Fibroblast of skin of left quadriceps (primary cell): ENCODE results near the gene DTYMK.

Source experiments
- DNase-seq, 2 experiments: peaks; one replicate each; pipeline ENCODE4 v3.0.0-alpha.2; 2013; ENCODE audit warnings: low read depth in 2 of 2

DTYMK gene

DNA sequence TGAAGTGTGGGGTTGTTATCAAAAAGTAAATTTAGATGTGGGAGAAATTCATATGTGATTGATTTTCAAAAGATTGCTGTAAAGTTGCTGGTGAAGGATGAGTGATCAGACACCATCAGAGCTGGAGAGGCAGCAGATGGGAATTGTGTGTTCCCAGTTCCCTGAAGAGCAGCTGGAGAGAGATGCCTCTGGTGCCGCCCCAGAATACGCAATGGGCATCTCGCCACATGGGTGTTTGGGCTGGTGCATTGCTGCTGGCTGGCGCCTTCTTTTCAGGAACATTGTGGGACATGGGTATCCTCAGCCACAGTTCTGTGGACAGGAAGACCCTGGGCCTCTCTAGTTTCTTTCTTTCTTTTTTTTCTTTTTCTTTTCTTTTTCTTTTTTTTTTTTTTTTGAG lies 37.2 kb downstream of the DTYMK start:
- no peak for DNase-seq

DNA sequence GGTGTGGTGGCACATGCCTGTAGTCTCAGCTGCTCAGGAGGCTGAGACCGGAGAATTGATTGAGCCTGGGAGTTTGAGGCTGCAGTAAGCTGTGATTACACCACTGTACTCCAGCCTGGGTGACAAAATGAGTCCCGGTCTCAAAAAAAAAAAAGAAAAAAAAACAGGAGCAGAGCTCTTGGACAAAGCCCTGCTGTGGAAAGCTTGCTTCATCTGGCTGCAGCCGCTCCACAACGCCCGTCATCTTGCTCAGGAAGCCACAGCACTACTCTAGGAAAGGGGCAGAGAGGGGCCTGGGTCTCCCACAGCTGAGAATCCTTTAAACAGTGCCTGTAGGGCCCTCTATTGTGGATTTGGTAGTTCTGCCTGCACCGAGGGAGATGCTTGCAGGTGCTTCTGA lies 38.2 kb downstream of the DTYMK start:
- DNase-seq: no peak

DNA sequence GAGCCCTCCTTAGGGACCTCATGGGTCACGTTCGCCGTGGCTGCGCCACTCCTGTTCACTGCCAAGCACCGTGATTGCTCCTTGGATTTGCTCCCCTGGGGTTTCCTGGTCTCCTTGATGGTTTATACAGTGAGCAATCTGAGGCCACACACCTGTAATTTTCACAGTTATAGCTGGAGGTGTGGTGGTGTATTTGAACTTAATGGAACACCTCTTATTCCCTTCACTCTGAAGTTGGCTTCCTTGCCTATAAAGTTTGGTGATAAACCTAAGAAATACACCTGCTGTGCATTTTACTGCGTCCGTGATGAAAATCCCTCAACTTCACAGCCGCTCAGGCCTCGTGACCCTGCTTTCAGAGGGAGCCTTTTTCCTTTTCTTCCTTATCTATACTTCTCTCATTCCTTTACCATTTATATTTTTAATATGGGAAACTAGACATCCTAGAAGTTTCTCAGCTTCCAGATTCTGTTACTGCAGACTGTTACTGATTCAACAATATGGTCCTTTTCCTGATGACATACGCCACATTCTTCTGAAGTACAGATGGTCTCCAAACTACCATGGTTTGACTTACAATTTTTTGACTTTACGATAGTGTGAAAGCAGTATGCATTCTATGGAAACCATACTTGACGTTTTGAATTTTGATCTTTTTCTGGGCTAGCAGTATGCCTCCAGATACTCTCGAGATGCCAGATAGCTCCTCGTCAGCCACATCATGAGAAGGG lies 40.5 kb downstream of the DTYMK start:
- no peak for DNase-seq

DNA sequence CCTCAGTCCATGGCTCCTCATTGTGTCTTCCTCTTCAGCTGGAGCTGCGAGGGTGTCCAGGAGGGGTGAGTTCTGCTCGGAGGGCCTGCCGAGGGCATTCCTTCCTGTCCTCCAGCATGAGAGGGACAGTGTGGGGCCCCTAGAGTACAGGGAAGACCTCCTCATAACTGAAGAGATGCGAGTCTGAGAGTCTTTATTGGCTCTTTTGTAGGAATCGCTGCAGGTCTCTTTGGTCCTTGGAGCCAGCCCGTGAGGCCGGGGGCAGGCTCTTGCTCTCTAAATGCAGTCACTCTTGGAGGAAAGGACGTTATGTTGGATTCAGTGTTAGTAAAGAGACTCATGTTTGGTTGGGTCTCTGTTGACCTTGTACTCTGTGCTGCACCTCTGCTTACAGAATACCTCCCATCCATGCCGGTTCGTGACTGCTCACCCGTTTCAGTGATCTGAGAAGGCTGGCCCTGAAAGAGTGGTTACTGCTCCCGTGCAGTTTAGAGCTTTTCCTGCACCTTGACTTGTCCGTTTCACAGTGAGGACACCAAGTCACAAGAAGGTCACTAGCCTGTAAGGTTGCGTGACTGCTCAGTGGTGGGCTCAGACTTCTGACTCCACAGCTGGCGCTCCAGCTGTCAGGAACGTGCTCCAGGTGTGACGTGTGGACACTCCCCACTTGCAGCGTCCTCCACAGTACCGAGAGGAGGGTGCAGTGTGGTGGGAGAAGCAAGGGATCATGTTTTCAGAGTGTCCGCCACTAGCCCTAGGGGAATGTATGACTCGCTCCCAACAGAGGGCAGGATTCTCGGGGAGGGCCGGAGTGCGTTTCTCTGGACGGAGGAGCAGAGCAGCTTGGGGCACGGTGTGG lies 41.3 kb downstream of the DTYMK start:
- no peak for DNase-seq

DNA sequence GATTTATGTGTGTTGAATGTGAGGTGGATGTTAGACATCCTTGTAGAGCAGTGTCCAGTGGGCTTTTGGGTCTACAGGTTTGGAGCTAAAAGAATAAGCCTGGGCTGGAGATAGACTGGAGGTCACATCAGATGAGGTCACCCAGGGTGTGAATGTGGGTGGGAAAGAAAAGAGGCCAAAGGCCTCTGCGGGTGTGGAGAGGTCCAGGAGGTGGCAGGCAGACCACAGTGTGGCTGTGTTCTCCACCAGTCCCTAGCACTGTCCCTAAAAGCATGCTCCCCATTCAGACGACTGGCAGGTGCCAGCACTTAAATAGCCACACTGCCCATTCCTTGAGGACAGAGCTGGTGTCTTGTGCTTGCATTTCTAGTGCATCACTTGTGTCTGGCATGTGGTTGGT lies 45.0 kb downstream of the DTYMK start:
- no peak for DNase-seq

DNA sequence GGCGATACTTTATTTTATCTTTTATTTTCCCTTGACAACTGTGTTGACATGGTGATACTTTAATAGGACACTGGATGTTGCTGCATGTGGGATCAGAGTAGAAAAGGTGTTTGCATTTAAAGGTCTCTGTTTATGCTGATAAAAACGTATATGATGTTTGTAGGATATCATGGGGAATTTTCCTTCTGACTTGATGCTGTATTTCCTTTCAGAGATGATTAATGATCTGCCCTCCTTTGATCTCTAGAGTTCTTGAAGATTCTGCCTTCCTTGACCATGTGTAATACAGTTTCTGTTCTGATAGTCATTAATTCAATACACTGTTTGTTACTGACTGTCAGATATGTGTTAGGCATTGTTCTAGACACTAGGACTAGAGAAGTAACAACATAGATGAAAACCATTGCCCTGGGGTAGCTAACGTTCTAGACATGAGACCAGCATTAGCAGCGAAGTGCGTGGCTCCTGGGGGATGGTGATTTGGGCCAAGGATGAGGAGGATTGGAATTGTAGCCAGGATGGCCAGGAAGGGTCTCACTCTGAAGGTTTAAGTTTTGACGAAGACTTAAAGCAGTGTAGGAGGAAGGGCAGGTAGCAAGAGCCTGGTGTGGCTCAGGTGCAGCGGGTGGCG lies 46.3 kb downstream of the DTYMK start:
- DNase-seq: no peak

DNA sequence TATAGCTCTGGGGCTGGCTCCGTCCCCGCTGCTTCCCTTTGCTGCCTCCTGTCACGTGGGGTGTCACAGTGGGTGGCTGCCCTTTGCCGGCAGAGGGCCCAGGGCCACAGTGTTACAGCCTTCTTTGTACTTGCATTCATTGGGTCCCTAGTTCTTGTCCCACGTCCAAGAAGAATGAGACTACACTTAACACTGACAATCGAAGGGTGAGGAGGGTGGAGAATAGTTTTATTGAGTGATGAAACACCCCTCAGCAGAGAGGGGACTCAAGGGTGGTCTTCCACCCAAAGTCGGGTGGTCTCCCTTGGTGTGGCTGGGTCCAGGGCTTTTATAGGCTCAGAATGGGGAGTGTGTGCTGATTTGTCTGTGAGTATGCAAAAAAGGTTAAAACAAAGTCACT lies 47.2 kb downstream of the DTYMK start:
- DNase-seq: no peak

DNA sequence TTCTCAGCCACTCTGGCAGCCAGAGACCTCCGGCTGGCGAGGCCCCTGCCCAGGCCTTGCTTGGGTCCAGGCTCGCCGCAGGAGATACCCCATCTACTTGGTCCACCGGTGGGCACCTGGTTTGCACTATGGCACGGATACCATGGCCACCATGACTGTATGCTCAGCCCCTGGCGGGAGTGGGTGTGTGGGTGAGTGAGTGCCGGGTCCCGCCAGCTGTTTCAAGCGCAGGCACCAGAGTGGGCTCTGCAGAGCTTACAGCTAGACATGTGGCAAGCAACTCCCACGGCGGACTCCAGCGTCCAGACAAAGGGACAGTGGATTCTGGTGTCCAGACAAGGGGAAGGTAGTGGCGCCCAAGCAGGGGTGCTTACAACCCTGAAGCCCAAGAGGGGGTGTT lies 47.7 kb downstream of the DTYMK start:
- no peak for DNase-seq

DNA sequence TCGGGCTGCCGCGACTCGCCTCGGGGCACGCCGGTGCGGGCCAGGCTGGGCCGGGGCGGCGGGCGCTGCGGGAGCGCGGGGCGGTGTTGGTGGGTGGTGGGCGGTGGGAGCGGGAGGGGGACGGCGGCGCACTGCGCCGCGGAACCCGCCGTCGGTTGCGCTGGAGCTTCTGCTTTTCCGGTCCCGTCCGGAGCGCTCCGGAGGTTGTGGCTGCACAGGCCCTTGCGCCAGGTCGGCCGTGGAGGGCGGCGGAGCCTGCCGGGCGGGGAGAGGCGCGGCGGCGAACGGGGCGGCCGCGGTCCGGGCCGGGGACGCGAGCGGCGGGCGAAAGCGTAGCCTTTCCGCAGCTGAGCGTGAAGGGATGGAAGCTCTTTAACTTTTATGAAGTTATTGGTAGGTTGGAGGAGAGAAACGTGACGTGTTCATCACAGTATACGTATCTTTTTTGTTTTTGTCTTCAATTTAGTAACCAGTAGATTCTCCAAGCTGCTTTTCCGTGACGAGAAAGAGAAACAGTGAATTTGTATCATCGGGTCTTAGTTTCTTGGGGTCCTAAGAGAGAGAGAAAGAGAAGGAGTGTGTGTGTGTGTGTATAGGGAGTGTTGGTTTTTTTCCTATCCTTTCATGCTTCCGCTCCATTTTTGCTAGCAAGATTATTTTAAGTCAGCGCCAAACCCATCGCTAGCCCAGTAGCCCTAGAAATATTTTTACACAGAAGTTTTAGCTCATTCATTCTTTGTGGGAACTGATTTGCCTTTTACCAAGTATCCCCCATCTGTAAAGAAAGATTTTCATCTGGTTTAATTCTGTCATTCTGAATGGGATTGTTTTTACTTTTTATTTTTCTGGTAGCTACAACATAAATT lies 48.6 kb downstream of the DTYMK start:
- DNase-seq: no peak

DNA sequence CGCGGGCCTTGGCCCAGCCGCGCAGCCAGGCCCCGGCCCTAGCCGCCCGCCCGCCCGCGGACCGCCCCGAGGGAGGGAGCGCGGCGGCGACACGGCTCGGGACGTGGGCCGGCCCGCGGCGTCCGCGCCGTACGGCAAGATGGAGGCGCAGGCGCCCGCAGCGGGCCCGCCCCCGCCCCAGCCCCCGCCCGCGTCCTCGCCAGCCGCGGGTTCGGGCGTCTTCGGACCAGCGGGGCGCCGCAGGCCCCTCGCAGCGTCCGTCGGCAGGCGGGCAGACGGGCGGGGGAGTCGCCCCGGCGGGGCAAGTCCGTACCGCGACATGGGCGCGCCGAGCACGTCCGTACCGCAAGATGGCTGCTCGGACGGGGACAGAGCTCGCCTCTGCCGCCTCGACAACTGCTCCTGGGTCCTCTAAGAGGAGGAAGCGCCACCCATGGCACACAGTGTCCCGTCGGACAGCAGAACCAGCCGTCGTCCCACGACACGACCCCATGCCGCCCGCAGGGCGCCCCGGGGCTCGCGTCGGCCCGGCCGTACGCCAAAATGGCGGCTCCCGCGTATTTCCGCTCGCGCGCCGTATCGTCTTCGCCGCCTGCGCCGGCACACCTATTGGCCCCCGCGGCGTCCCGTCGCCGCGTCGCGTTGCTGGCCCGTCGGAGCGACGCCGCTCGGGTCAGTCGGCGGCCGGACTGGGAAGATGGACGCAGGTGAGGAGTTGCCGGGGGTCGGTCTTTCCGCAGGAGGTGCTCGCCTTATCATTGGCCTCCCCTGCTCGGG lies 49.4 kb downstream of the DTYMK start, which contains the start of the genes ATG4B and THAP4:
ATG4B (plus strand) TSS at position 676 of the 777 bp plus-strand sequence; CDS start at position 698, 22 bp downstream.
THAP4 (minus strand) TSS at position 141 of the 777 bp plus-strand sequence. CDS start 141 bp downstream, outside the sequence.
- DNase-seq: peak; percentile 59 to 64

DNA sequence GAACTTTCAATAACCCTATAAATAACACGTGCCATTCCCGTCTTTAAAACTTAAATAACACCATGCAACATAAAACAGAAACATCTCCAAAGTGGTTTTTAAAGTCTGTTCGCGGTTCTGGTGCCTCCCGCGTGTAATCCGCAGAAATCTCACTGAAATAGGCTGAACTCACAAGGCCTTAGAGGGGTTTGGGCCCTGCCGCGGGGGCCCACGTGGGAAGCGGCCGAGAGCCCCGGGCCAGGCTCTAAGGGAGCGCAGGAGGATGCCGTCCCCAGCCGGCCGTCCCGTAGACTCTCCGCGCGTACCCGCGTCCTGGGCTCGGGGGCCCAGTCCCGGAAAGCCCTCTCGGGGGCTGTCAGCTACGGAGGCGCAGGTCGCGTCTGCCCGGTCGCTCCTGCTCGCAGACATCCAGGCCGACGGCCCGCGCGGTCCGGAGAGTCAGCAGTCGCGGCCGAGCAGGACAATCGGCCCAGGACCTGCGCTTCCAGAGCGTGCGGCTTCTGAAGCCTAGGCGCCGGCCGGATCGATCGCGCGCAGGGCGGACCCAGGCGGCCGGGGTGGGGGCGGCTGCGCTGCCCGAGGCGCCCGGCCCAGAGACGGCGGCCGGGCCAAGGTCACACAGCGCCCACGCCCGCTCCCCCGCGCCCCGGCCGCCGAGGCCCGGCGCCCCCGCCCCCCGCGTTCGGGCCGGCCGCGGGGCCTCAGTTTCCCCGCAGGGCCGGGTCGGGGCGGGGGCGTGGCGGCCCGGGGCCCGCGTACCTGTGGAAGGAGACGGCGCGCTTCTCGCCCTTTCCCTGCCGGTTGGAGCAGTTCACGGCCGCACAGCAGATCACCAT lies 50.2 kb downstream of the DTYMK start:
- DNase-seq: no peak

DNA sequence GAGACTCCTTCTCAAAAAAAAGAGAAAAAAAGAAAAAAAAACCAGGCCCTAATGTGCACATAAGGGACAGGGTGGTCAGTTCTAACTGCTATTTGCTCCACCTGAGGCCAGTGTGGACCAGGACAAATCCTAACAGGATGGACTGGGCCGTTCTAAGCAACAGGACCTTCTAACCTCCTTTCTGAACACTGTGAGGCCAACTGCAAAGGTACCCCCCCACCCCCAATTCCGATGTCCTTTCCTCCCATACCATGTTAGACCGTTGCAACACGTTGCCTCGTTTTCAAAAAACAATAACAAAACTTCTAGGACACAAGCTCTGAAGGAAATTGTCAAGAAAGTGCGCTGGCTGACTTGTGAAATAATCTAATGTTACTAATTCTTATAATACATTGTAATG lies 50.9 kb downstream of the DTYMK start:
- no peak for DNase-seq

DNA sequence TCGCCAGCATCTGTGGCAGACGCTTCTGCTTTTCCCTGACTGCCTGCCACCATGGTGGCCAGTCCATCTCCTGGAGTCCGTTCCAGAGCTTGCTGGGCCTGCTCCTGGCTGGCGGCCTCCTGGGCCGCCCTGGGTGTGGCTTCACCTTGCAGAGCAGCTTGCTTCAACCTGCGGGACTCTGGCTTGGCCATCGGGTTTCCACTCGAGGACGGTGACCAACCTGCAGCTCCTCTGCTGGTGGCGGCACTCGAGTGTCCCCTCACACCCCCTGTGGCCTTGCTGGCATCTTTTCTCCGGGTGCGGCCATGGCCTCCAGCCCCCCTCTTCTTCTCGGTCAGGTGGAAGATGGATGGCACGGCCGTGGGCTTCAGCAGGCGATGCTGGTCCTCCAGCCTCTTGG lies 53.1 kb downstream of the DTYMK start:
- no peak for DNase-seq

DNA sequence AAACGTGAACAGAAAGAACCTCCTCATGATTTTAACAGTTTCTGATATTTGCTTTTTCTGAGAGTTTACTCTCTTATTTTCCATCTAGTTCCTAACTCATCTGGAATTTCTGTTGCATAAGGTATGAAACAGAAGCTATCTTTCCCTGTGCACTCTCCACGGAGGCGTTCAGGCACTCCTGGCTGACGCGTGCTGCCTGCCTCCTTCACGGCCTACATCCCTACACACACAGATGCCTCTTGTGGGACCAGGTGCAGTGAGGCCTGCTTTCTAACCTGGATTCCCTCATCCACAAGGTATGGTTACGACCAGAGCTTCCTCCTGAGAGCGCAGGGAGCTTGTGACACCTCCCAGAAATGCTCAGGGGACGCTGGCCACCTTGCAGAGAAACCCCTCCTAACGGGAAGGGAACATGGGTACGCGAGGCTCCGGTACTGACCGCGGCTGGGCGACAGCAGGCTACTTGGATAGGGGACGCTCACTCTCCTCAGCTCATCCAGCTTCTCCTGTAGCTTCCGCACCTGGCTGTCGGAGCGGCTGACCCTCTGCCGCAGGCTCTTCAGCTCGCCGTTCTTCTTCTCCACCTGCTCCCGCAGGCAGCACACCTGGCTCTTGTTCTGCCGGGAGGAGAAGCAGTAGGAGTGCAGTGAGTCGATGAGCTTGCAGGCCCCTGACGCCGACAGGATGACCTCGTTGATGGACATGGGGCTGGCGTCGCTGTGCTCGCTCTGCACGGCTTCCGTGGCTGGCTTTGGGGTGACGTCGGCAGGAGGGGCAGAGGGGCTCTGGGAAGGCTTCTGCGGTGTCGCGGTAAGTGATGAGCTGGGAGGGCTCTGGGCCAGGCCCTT lies 53.9 kb downstream of the DTYMK start:
- DNase-seq: no peak

DNA sequence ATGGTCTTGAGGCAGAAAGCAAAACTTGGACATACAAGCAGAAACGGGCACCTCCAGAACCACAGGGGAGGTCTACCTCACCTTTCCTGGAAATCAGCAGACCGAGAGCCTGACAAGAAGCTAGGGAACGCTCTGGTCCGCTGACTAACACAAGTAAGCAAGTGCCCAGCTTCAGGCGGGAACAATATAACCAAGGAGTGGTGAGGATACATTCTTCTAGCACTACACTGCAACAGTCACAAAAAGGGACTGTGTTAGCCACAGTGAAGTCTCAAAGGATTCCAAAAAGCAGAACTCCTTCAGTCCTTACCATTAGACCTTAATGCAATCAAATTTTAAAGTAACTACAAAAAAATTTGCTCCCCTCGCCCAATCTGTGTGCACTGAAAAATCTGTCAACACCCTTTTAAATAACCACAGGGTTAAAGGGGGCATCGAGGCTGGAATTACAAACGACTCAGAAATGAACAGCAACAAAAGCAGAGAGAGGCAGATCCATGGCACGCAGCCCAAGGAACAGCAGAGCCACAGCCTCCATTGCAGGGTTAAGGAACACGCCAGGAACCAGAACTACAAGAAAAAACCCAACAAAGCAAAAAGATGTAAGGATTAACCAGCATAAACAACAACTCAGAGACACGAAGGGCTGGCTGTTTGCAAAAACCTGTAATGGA lies 56.7 kb downstream of the DTYMK start:
- no peak for DNase-seq

DNA sequence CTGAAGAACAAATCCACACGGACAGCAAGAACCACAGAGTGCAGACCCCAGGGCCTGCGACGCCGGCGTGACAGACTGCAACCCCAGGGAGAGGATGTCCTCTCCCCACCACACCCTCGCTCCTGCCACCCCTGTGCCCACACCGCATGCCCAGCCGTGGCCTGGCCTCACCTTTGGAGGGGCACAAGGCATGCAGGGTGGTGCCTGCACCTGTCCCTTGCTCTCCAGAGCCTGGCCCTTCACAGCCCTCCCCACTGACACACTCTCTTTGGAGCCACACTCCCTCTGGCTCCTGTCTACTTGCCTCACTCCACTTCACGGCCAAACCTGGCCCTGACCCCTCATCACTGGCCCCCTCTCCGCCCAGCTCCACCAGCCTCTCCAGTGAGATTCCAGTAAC lies 58.9 kb downstream of the DTYMK start:
- no peak for DNase-seq
